ENCODE data around the gene DLG5.

The DLG5 gene

GRCh38 chr10:77746047-77746707 is 180.4 kb downstream of the DLG5 start:
- DNase-seq = no peak

GRCh38 chr10:77744245-77744644 is 182.3 kb downstream of the DLG5 start:
- DNase-seq = no peak

GRCh38 chr10:77742172-77742571 is 184.4 kb downstream of the DLG5 start:
- no peak for DNase-seq

GRCh38 chr10:77741746-77742145 is 184.8 kb downstream of the DLG5 start:
- DNase-seq = no peak
